Measurements from ENCODE around the gene SH3BP4. TPM values are rescaled to one million over a fixed set of nuclear protein-coding genes. Genes with fewer than 3 reads are reported as not detected.

Gene SH3BP4
- total and polyA plus RNA-seq, 2 donors (not counting 1 experiment from before 2014, with no cell fraction given) = 1.00 to 1.3 TPM

GRCh38 chr2:234964631-234965461 is 13.0 kb downstream of the SH3BP4 start:
- CTCF ChIA-PET = no interaction called here
- H3K9me3 Mint-ChIP-seq (ENCODE audit: insufficient read depth) = no peaks in the 10 kb centered on the region
- no peaks in the 10 kb centered on the region for H4K20me1 ChIP-seq (ENCODE audit: control insufficient read depth, insufficient read depth, low read length, poor library complexity, severe bottlenecking)
- no peak for TF ChIP-seq CTCF (IDR thresholded peaks at IDR 0.05)
- peaks cover 4% of the 10 kb centered on the region for H3K4me1 Mint-ChIP-seq
- no peaks in the 10 kb centered on the region for H3K36me3 ChIP-seq (replicated peaks in 1 of 2; ENCODE audit: control extremely low read depth in 1 of 2, control insufficient read depth in 1 of 2, extremely low read depth in 1 of 2, insufficient read depth in 2 of 2, low read length in 1 of 2)
- peaks cover 4 to 5% of the 10 kb centered on the region in 2 donors for H3K4me1 ChIP-seq (ENCODE audit: control insufficient read depth in 2 of 2, insufficient read depth in 2 of 2, low read length in 2 of 2)
- no peak overlapping the region for H2AFZ ChIP-seq (ENCODE audit: insufficient read depth, low read depth, low read length, poor library complexity, severe bottlenecking)
- H3K9me3 ChIP-seq (ENCODE audit: control extremely low read depth in 1 of 3, control insufficient read depth in 2 of 3, insufficient read depth in 1 of 3, low read length in 2 of 3) = no peaks in the 10 kb centered on the region
- 66% methylated on average over 16 of the region's 18 CpGs for WGBS (ENCODE audit: insufficient coverage)
- DNase-seq (no peak), ATAC-seq (ENCODE audit: low read depth) (no peak)
- H3K79me2 ChIP-seq (ENCODE audit: control insufficient read depth, insufficient read depth, low read length) = no peaks in the 10 kb centered on the region
- no peak overlapping the region for H3K27ac Mint-ChIP-seq
- no peak overlapping the region for H3K4me3 Mint-ChIP-seq
- peaks cover 11% of the 10 kb centered on the region for H3K27me3 Mint-ChIP-seq
- H3K27me3 ChIP-seq (replicated peaks in 1 of 4; ENCODE audit: control extremely low read depth in 1 of 4, control insufficient read depth in 3 of 4, insufficient read depth in 4 of 4, low read length in 3 of 4) = peaks cover 0 to 3% (median 1%) of the 10 kb centered on the region in 4 experiments
- POLR2A ChIA-PET = no interaction called here
- intact Hi-C loops (cut with micrococcal nuclease) = no loop called here
- no peak overlapping the region for H3K4me3 ChIP-seq (ENCODE audit: control extremely low read depth in 1 of 5, extremely low read depth in 1 of 5, insufficient read depth in 1 of 5, low read depth in 2 of 5, low read length in 4 of 5)
- H3K9ac ChIP-seq (ENCODE audit: low read length) = no peak overlapping the region
- no peak overlapping the region for H3K27ac ChIP-seq (ENCODE audit: low read length in 2 of 2)
- H3K4me2 ChIP-seq (replicated peaks; ENCODE audit: low read depth, low read length, poor library complexity, severe bottlenecking) = no peak overlapping the region

GRCh38 chr2:234966340-234966739 is 14.5 kb downstream of the SH3BP4 start:
- H3K4me1 Mint-ChIP-seq = peaks cover 5% of the 10 kb centered on the region
- H3K27ac Mint-ChIP-seq = no peak overlapping the region
- ChIA-PET POLR2A (no interaction called here), CTCF (no interaction called here)
- H3K79me2 ChIP-seq (ENCODE audit: control insufficient read depth, insufficient read depth, low read length) = no peaks in the 10 kb centered on the region
- no peak overlapping the region for H3K4me2 ChIP-seq (replicated peaks; ENCODE audit: low read depth, low read length, poor library complexity, severe bottlenecking)
- no peak overlapping the region for H3K27ac ChIP-seq (ENCODE audit: low read length in 2 of 2)
- no peak for ATAC-seq (ENCODE audit: low read depth)
- intact Hi-C loops (cut with micrococcal nuclease) = no loop called here
- TF ChIP-seq CTCF (IDR thresholded peaks at IDR 0.05) = no peak
- H3K9me3 Mint-ChIP-seq (ENCODE audit: insufficient read depth) = no peaks in the 10 kb centered on the region
- H3K9ac ChIP-seq (ENCODE audit: low read length) = no peak overlapping the region
- no peak overlapping the region for H3K4me3 Mint-ChIP-seq
- H3K4me3 ChIP-seq (ENCODE audit: control extremely low read depth in 1 of 5, extremely low read depth in 1 of 5, insufficient read depth in 1 of 5, low read depth in 2 of 5, low read length in 4 of 5) = no peak overlapping the region
- H2AFZ ChIP-seq (ENCODE audit: insufficient read depth, low read depth, low read length, poor library complexity, severe bottlenecking) = no peak overlapping the region
- peaks cover 4 to 5% of the 10 kb centered on the region in 2 donors for H3K4me1 ChIP-seq (ENCODE audit: control insufficient read depth in 2 of 2, insufficient read depth in 2 of 2, low read length in 2 of 2)
- peaks cover 13% of the 10 kb centered on the region for H3K27me3 Mint-ChIP-seq
- no peaks in the 10 kb centered on the region for H3K9me3 ChIP-seq (ENCODE audit: control extremely low read depth in 1 of 3, control insufficient read depth in 2 of 3, insufficient read depth in 1 of 3, low read length in 2 of 3)
- peaks cover 0 to 3% (median 1%) of the 10 kb centered on the region in 4 experiments for H3K27me3 ChIP-seq (replicated peaks in 1 of 4; ENCODE audit: control extremely low read depth in 1 of 4, control insufficient read depth in 3 of 4, insufficient read depth in 4 of 4, low read length in 3 of 4)
- DNase-seq = no peak
- H4K20me1 ChIP-seq (ENCODE audit: control insufficient read depth, insufficient read depth, low read length, poor library complexity, severe bottlenecking) = no peaks in the 10 kb centered on the region
- WGBS (ENCODE audit: insufficient coverage) = no CpG with 5 or more reads among the region's 6 CpGs
- H3K36me3 ChIP-seq (replicated peaks in 1 of 2; ENCODE audit: control extremely low read depth in 1 of 2, control insufficient read depth in 1 of 2, extremely low read depth in 1 of 2, insufficient read depth in 2 of 2, low read length in 1 of 2) = no peaks in the 10 kb centered on the region
